Astrocyte (in vitro differentiated cells and primary cell): ENCODE results near the gene RPL26. TPM values are rescaled to one million over a fixed set of nuclear protein-coding genes. Genes with fewer than 3 reads are reported as not detected.

Experiments
- DNase-seq: peaks from one replicate; pipeline ENCODE4 v3.0.0-alpha.2; 2010; ENCODE audit warnings: low read depth
- FAIRE-seq: peaks from 2 replicates; lab custom pipeline; 2011; peaks lifted over from hg19 to GRCh38; lab: Jason Lieb, UNC
- H2AFZ ChIP-seq: 2 replicates; pipeline ENCODE4 v1.6.0; 2012; ENCODE audit warnings: low read depth, low read length, inconsistent platforms
- H3K27ac ChIP-seq: 2 replicates; pipeline ENCODE4 v1.5.1; 2011; ENCODE audit warnings: low read depth, low read length, inconsistent platforms
- H3K27me3 ChIP-seq: 2 replicates; pipeline ENCODE4 v1.6.0; 2011; ENCODE audit warnings: low read length, inconsistent platforms; ENCODE audit not compliant: insufficient read depth
- H3K36me3 ChIP-seq: 2 replicates; pipeline ENCODE4 v1.5.1; 2011; ENCODE audit warnings: low read length, inconsistent platforms; ENCODE audit not compliant: insufficient read depth
- H3K4me1 ChIP-seq: 2 replicates; pipeline ENCODE4 v1.5.1; 2011; ENCODE audit warnings: low read length, inconsistent platforms; ENCODE audit not compliant: insufficient read depth
- H3K4me2 ChIP-seq: 2 replicates; pipeline ENCODE4 v1.6.0; 2012; ENCODE audit warnings: low read length, inconsistent platforms
- H3K4me3 ChIP-seq: 2 replicates; pipeline ENCODE4 v1.5.1; 2011; ENCODE audit warnings: low read depth, mild to moderate bottlenecking, low read length, inconsistent platforms; ENCODE audit not compliant: insufficient read depth
- H3K79me2 ChIP-seq: 2 replicates; pipeline ENCODE4 v1.6.0; 2012; ENCODE audit warnings: mild to moderate bottlenecking, low read length, inconsistent platforms; ENCODE audit not compliant: insufficient read depth
- H3K9ac ChIP-seq: 2 replicates; pipeline ENCODE4 v1.6.0; 2012; ENCODE audit warnings: mild to moderate bottlenecking, low read length, inconsistent platforms
- H3K9me3 ChIP-seq: 2 replicates; pipeline ENCODE4 v1.5.1; 2012; ENCODE audit warnings: low read depth, mild to moderate bottlenecking, low read length, inconsistent platforms; ENCODE audit not compliant: insufficient read depth
- H4K20me1 ChIP-seq: 2 replicates; pipeline ENCODE4 v1.6.0; 2012; ENCODE audit warnings: low read length, inconsistent platforms; ENCODE audit not compliant: insufficient read depth
- H3K27ac Mint-ChIP-seq: one replicate; pipeline ENCODE4 v1.8.0; 2021; ENCODE audit warnings: mild to moderate bottlenecking, mixed read lengths; ENCODE audit not compliant: unreplicated experiment
- H3K27me3 Mint-ChIP-seq: one replicate; pipeline ENCODE4 v1.8.0; 2021; ENCODE audit warnings: low read depth, mixed read lengths; ENCODE audit not compliant: unreplicated experiment
- H3K36me3 Mint-ChIP-seq: one replicate; pipeline ENCODE4 v1.8.0; 2021; ENCODE audit warnings: low read depth, mixed read lengths; ENCODE audit not compliant: unreplicated experiment
- H3K4me1 Mint-ChIP-seq: one replicate; pipeline ENCODE4 v1.8.0; 2021; ENCODE audit warnings: low read depth, mixed read lengths; ENCODE audit not compliant: unreplicated experiment
- H3K4me3 Mint-ChIP-seq: one replicate; pipeline ENCODE4 v1.8.0; 2021; ENCODE audit warnings: mild to moderate bottlenecking, moderate library complexity, mixed read lengths; ENCODE audit not compliant: unreplicated experiment
- H3K9me3 Mint-ChIP-seq: one replicate; pipeline ENCODE4 v1.8.0; 2021; ENCODE audit warnings: mild to moderate bottlenecking, mixed read lengths; ENCODE audit not compliant: unreplicated experiment
- EZH2 ChIP-seq: IDR thresholded peaks from 2 replicates; pipeline ENCODE4 v1.6.1; 2012; ENCODE audit warnings: mild to moderate bottlenecking, low read length, inconsistent platforms; ENCODE audit not compliant: insufficient read depth
- total RNA-seq: library from RNA; stranded (reverse); gene quantifications from 2 replicates; pipeline ENCODE4 v1.2.1, GENCODE V29; 2021
- TF ChIP-seq, protein P1 (sequence below): IDR thresholded peaks from 2 replicates; pipeline ENCODE4 v1.5.1; 2011; ENCODE audit warnings: low read depth, mild to moderate bottlenecking, inconsistent platforms, low read length, moderate library complexity; ENCODE audit not compliant: insufficient read depth

RPL26 gene
- total RNA-seq, 1 donor from 2014 or later, result 1,342 TPM

DNA sequence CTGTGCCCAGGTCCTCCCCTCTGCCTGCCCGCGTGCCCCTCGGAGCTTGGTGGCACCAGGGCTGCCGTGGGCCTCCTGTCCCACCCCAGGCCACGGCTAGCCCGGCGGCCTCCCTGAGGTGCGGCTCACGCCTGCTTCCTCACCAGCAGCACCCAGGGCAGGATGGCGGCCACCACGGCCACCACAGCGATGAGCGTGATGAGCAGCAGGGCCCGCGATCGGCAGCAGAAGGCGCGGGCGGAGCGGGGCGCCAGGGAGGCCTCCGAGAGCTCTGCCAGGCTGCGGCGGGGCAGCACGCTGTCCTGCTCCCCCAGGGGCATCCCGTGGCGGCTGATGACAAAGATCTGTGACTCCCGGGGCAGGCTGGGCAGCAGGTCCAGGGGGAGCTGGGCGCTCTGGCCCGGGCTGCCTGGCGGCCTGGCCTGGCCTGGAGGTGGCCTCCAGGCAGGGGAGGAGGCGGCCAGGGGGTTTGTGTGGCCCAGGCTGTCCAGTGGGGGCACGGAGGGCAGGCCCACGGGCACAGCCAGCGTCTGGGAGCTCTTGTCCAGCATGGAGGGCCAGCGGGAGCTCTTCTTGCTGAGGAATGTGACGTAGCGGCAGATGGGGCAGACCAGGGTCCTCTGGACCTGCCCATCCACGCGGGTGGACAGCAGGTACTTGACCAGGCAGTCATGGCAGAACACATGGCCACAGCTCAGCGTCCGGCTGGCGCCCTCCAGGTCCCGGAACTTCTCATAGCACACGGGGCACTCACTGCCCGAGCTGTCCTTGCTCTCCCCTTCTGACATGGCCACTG lies 9.9 kb upstream of the RPL26 start:
- Histone ChIP-seq H3K4me1 (peaks cover 14% of the 10 kb centered on the region), H3K9me3 (no peaks in the 10 kb centered on the region), H4K20me1 (no peaks in the 10 kb centered on the region), H3K9ac (peak overlapping the region; percentile 1), H3K4me2 (no peak overlapping the region), H3K79me2 (no peaks in the 10 kb centered on the region), H3K36me3 (no peaks in the 10 kb centered on the region), H2AFZ (no peak overlapping the region), H3K27me3 (peaks cover 10% of the 10 kb centered on the region), H3K27ac (no peak overlapping the region), H3K4me3 (no peak overlapping the region)
- H3K9me3 Mint-ChIP-seq, result peaks cover 2% of the 10 kb centered on the region
- no peak for FAIRE-seq
- TF ChIP-seq, protein P1, sequence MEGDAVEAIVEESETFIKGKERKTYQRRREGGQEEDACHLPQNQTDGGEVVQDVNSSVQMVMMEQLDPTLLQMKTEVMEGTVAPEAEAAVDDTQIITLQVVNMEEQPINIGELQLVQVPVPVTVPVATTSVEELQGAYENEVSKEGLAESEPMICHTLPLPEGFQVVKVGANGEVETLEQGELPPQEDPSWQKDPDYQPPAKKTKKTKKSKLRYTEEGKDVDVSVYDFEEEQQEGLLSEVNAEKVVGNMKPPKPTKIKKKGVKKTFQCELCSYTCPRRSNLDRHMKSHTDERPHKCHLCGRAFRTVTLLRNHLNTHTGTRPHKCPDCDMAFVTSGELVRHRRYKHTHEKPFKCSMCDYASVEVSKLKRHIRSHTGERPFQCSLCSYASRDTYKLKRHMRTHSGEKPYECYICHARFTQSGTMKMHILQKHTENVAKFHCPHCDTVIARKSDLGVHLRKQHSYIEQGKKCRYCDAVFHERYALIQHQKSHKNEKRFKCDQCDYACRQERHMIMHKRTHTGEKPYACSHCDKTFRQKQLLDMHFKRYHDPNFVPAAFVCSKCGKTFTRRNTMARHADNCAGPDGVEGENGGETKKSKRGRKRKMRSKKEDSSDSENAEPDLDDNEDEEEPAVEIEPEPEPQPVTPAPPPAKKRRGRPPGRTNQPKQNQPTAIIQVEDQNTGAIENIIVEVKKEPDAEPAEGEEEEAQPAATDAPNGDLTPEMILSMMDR, result no peak
- TF ChIP-seq EZH2, result no peak
- H3K27ac Mint-ChIP-seq, result no peak overlapping the region
- no peak for DNase-seq
- no peak overlapping the region for H3K4me3 Mint-ChIP-seq
- no peaks in the 10 kb centered on the region for H3K4me1 Mint-ChIP-seq
- H3K36me3 Mint-ChIP-seq, result no peaks in the 10 kb centered on the region
- peaks cover 28% of the 10 kb centered on the region for H3K27me3 Mint-ChIP-seq

DNA sequence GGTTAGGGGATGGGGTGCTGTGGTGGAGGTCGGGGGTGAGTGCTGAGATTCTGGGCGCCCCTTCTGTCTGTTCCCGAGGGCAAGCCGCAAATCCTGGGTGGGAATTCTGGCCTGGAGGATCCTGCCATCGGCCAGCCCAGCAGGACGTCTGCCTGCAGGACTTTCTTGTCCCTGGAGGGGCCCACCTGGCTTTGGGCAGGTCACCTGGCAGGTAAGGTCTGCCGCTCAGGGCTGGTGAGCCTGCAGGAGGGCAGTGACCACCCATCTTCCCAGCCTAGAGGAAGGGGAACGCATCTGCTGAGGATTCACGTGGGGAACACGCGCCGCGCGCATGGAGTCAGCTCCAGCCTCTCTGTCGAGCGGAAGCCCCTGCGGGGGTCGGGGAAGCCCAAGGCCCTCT lies 9.3 kb upstream of the RPL26 start:
- H3K4me1 Mint-ChIP-seq, result no peaks in the 10 kb centered on the region
- Histone ChIP-seq H3K79me2 (no peaks in the 10 kb centered on the region), H3K9me3 (no peaks in the 10 kb centered on the region), H4K20me1 (no peaks in the 10 kb centered on the region), H3K27me3 (peaks cover 9% of the 10 kb centered on the region), H3K36me3 (no peaks in the 10 kb centered on the region), H3K4me3 (no peak overlapping the region), H3K9ac (no peak overlapping the region), H3K4me2 (no peak overlapping the region), H3K4me1 (peaks cover 14% of the 10 kb centered on the region), H3K27ac (no peak overlapping the region), H2AFZ (no peak overlapping the region)
- FAIRE-seq (no peak), DNase-seq (no peak)
- H3K4me3 Mint-ChIP-seq, result no peak overlapping the region
- H3K36me3 Mint-ChIP-seq, result no peaks in the 10 kb centered on the region
- peaks cover 24% of the 10 kb centered on the region for H3K27me3 Mint-ChIP-seq
- H3K27ac Mint-ChIP-seq, result no peak overlapping the region
- TF ChIP-seq, protein P1, result no peak
- TF ChIP-seq EZH2, result no peak
- peaks cover 2% of the 10 kb centered on the region for H3K9me3 Mint-ChIP-seq

- H3K36me3 ChIP-seq, result no peaks in the 10 kb centered on the region
- DNase-seq (no peak), FAIRE-seq (no peak)
- no peak overlapping the region for H2AFZ ChIP-seq
- no peak overlapping the region for H3K9ac ChIP-seq
- Mint-ChIP-seq H3K4me3 (no peak overlapping the region), H3K4me1 (no peaks in the 10 kb centered on the region), H3K36me3 (no peaks in the 10 kb centered on the region), H3K9me3 (peaks cover 2% of the 10 kb centered on the region), H3K27me3 (peaks cover 19% of the 10 kb centered on the region), H3K27ac (no peak overlapping the region)
- TF ChIP-seq EZH2, result no peak
- TF ChIP-seq, protein P1, result no peak
- H3K4me3 ChIP-seq, result no peak overlapping the region
- no peak overlapping the region for H3K4me2 ChIP-seq
- peaks cover 14% of the 10 kb centered on the region for H3K4me1 ChIP-seq
- peaks cover 9% of the 10 kb centered on the region for H3K27me3 ChIP-seq
- no peaks in the 10 kb centered on the region for H3K79me2 ChIP-seq
- no peak overlapping the region for H3K27ac ChIP-seq
- no peaks in the 10 kb centered on the region for H3K9me3 ChIP-seq
- H4K20me1 ChIP-seq, result no peaks in the 10 kb centered on the region
Observed at GRCh38 chr17:8391711-8392110, 8.7 kb upstream of the RPL26 start.
